Measurements from ENCODE around the gene SPNS3. TPM values are rescaled to one million over a fixed set of nuclear protein-coding genes. Genes with fewer than 3 reads are reported as not detected.

SPNS3 gene
- total RNA-seq, 1 experiment from 2014 or later, result not detected

DNA sequence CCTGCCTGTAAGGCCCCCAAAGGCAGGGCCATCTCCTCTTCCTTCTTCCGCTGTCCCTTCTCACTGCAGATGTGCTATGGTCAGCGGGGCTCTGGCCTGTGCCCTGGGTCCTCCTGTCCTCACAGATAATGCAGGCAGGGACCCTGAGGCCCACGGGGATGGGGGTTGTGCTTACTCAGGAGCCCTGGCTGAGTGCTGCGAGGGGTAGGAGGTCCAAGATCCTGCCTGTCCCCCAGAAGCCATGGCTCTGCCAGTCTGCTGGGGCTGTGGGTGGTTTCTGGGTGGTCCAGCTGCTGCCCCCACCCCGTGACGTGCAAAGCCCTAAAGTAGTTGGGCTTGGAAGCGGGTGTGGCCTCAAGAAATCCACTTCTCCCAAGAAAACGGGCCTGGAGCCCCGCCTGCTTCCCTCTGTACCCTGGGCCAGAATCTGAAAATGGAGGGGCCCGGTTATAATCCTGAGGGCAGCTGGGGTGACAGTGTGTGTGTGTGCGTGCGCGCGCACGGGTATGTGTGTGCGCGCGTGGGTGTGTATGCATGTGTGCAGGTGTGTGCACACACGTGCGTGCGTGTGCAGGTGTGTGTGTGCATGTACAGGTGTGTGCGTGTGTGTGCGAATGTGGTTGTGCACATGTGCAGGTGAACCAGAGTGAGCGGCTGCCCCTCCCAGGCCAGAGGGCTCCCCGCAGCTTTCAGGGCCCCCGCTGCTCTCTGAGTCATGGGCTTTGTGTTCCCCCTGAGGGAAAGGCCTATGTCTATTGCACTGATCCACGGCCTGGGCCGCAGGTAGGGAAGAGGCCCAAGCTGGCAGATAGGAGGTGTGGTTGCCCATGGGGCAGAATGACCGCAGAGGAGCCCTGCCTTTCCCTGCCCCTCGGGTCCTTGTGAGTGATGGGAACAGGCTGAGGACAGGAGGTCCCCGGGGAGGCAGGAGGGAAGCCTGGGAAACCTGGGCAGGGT is 78.7 kb downstream of the SPNS3 start:
- no peaks in the 10 kb centered on the region for H3K27me3 ChIP-seq (ENCODE audit: control insufficient read depth, insufficient read depth, low read length)
- H3K4me3 ChIP-seq (ENCODE audit: insufficient read depth, low read depth, low read length), result no peak overlapping the region
- no peak for DNase-seq
- no peaks in the 10 kb centered on the region for H3K36me3 ChIP-seq (replicated peaks; ENCODE audit: control insufficient read depth, insufficient read depth, low read length)

- DNase-seq, result no peak
- H3K36me3 ChIP-seq (replicated peaks; ENCODE audit: control insufficient read depth, insufficient read depth, low read length), result no peaks in the 10 kb centered on the region
- H3K4me3 ChIP-seq (ENCODE audit: insufficient read depth, low read depth, low read length), result no peak overlapping the region
- H3K27me3 ChIP-seq (ENCODE audit: control insufficient read depth, insufficient read depth, low read length), result no peaks in the 10 kb centered on the region
These were observed 79.6 kb downstream of the SPNS3 start for GRCh38 chr17:4513113-4514032.

- H3K4me3 ChIP-seq (ENCODE audit: insufficient read depth, low read depth, low read length), result no peak overlapping the region
- no peaks in the 10 kb centered on the region for H3K36me3 ChIP-seq (replicated peaks; ENCODE audit: control insufficient read depth, insufficient read depth, low read length)
- peak; percentile 77 for DNase-seq
- no peaks in the 10 kb centered on the region; the same call in 1 of the 2 replicates for H3K27me3 ChIP-seq (ENCODE audit: control insufficient read depth, insufficient read depth, low read length)
These were observed 80.5 kb downstream of the SPNS3 start for GRCh38 chr17:4514206-4514605.

- H3K4me3 ChIP-seq (ENCODE audit: insufficient read depth, low read depth, low read length), result no peak overlapping the region
- no peaks in the 10 kb centered on the region; the same call in 1 of the 2 replicates for H3K27me3 ChIP-seq (ENCODE audit: control insufficient read depth, insufficient read depth, low read length)
- no peak for DNase-seq
- H3K36me3 ChIP-seq (replicated peaks; ENCODE audit: control insufficient read depth, insufficient read depth, low read length), result no peaks in the 10 kb centered on the region
These were observed 81.0 kb downstream of the SPNS3 start for GRCh38 chr17:4514779-4515178.

DNA sequence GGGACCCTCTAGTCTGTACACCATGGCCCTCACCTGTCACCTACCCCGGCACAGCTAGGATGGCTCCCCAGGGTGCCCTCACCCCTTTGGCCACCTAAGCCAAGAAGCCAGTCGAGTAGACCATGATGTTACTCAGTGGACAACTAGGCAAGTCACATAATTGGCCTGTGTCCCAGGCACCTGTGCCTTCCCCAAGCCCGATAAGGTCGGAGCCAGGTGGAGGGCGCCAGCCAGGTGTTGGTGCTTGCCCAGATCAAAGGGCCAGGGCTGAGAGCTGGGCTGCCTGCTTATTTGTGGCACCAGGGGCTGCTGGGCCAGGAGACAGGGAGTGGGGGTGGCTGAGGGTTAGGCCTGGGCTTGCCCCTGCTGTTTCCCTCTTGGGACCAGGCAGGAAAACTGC is 81.8 kb downstream of the SPNS3 start:
- DNase-seq, result no peak
- Histone ChIP-seq H3K36me3 (replicated peaks; ENCODE audit: control insufficient read depth, insufficient read depth, low read length) (no peaks in the 10 kb centered on the region), H3K27me3 (ENCODE audit: control insufficient read depth, insufficient read depth, low read length) (no peaks in the 10 kb centered on the region; the same call in 1 of the 2 replicates), H3K4me3 (ENCODE audit: insufficient read depth, low read depth, low read length) (no peak overlapping the region)

- no peak for DNase-seq
- no peaks in the 10 kb centered on the region; the same call in 1 of the 2 replicates for H3K27me3 ChIP-seq (ENCODE audit: control insufficient read depth, insufficient read depth, low read length)
- no peaks in the 10 kb centered on the region for H3K36me3 ChIP-seq (replicated peaks; ENCODE audit: control insufficient read depth, insufficient read depth, low read length)
- no peak overlapping the region for H3K4me3 ChIP-seq (ENCODE audit: insufficient read depth, low read depth, low read length)
These were observed 83.0 kb downstream of the SPNS3 start for GRCh38 chr17:4516735-4517134.

- H3K27me3 ChIP-seq (ENCODE audit: control insufficient read depth, insufficient read depth, low read length), result no peaks in the 10 kb centered on the region; the same call in 1 of the 2 replicates
- H3K36me3 ChIP-seq (replicated peaks; ENCODE audit: control insufficient read depth, insufficient read depth, low read length), result no peaks in the 10 kb centered on the region
- no peak overlapping the region for H3K4me3 ChIP-seq (ENCODE audit: insufficient read depth, low read depth, low read length)
- DNase-seq, result no peak
These were observed 85.2 kb downstream of the SPNS3 start for GRCh38 chr17:4518901-4519300.

DNA sequence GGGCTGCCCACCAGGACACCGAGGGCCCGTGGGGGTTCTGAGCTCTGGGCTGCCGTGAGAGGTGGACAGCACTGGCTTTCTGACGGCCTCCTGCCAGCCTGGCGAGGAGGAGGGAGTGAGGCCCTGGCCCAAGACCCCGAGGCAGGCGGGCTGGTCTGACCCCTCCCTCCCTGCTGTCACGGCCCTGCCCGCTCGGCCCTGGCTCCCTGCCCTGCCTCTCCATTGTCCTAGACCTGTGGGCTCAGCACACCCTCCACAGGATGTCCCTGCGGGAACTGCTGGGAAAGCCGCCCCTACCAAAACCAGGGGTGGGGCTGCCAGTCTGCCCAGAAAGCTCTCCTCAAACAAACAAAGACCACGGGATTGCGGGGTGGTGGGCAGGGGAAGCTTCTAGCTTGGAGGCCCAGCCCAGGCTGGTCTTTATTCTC is 85.6 kb downstream of the SPNS3 start:
- peak; percentile 74 for DNase-seq
- Histone ChIP-seq H3K27me3 (ENCODE audit: control insufficient read depth, insufficient read depth, low read length) (no peaks in the 10 kb centered on the region; the same call in 1 of the 2 replicates), H3K4me3 (ENCODE audit: insufficient read depth, low read depth, low read length) (no peak overlapping the region), H3K36me3 (replicated peaks; ENCODE audit: control insufficient read depth, insufficient read depth, low read length) (no peaks in the 10 kb centered on the region)

DNA sequence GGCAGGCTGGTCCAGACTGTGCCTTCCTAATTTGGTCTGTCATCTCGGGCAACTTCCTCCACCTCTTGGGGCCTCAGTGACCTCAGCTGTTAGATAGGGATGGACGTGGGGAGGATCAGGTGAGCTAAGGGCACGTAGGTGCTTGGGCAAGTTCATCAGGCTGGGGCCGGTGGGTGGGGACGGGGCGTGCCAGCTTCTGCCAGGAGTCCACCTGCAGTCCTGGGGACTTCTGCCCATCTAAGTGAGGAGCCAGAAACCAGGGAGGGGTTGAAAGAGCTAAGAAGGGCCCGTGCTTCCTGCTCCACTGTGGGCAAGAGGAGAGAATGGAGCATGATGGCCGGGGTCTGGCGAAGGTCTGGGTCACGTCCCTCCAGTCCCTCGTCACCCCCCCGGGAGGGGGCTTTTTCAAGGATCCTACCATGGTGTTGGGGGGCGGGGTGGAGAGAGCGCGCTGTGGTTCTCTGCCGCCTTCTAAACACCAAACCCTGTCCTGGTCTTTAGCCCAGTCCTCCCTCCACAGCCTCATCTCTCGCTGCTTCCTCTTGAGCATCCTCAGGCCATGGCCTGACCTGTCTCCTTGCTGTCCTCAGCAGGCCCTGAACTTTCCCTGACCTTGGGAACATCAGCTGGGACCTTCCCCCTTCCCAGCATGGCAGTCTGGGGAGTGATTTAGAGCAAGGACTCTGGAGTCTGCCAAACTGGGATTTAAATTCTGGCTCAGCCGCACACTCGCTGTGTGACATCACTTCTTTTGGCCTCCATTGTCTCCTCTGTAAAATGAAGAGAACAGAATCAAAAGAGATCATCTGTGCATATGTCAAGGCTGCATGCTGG is 86.5 kb downstream of the SPNS3 start:
- DNase-seq, result no peak
- Histone ChIP-seq H3K4me3 (ENCODE audit: insufficient read depth, low read depth, low read length) (no peak overlapping the region), H3K36me3 (replicated peaks; ENCODE audit: control insufficient read depth, insufficient read depth, low read length) (no peaks in the 10 kb centered on the region), H3K27me3 (ENCODE audit: control insufficient read depth, insufficient read depth, low read length) (no peaks in the 10 kb centered on the region; the same call in 1 of the 2 replicates)

DNA sequence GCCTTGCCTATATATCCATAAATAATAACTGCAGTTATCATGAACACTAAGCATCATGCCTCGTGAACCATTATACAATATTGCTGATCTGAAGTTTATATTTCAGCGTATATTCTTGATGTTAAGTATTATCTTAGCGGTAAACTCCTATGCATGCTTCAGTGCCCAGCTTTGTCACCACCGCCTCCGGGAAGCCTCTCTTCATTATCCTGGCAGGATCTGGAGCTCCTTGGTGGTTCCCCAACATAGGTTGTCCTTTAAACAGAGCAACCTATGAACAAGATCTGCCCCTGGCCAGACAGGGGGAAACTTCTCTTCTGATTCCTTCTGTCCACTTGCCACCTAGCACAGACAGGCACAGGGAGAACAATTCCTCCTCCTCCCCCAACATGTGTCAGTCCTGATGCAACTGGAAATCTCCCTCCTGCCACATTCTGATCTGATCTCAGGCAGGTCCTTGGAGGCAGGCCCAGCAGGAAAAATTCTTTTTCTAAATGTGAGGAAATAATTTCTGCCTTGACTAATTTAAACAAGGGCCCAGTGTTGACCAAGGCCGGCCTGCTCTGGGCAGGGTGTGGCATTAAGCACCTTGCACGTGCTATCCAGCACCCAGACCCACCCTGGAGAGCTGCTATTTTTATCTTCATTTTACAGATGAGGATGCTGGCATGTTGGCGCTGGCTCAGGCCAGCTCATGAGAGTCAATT is 87.3 kb downstream of the SPNS3 start:
- Histone ChIP-seq H3K4me3 (ENCODE audit: insufficient read depth, low read depth, low read length) (no peak overlapping the region), H3K36me3 (replicated peaks; ENCODE audit: control insufficient read depth, insufficient read depth, low read length) (no peaks in the 10 kb centered on the region), H3K27me3 (ENCODE audit: control insufficient read depth, insufficient read depth, low read length) (no peaks in the 10 kb centered on the region; the same call in 1 of the 2 replicates)
- no peak for DNase-seq

DNA sequence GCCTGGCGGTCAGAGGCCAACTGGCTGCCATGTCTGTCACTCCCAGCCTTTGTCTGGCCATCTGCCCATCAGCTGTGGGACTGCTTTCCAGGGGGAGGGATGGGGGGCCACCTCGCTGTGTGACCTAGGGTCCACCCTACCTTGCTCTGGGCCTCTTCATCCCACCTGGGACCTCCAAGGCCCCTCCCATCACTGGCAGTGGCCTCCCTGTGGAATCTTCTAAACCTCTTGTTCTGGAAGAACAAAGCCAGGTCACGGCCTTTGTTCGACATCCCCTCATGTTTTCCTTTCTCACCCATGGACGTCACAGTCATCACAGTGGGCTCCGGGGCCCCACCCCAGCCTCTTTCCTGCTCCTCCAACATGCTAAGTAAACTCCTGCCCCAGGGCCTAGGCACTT is 88.9 kb downstream of the SPNS3 start:
- no peaks in the 10 kb centered on the region; the same call in 1 of the 2 replicates for H3K27me3 ChIP-seq (ENCODE audit: control insufficient read depth, insufficient read depth, low read length)
- H3K36me3 ChIP-seq (replicated peaks; ENCODE audit: control insufficient read depth, insufficient read depth, low read length), result no peaks in the 10 kb centered on the region
- DNase-seq, result no peak
- no peak overlapping the region for H3K4me3 ChIP-seq (ENCODE audit: insufficient read depth, low read depth, low read length)

DNA sequence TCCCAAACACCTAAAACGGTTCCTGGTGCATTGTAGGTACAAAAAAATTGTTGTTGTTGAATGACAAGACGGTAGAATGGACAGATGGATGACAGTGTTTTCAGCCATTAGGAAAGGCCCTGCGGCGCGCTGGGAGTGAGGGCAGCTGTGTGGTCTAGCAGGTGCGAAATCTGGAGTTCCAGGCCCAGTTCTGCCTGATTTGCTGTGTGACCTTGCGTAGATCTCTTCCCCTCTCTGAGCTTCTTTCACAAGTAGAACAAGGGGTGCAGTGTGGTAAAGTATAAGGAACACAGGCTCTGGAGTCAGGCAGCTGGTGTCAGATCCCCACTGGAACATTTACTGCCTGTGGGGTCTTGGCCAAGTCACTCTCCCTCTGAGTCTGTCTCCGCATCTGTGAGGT is 90.2 kb downstream of the SPNS3 start:
- Histone ChIP-seq H3K36me3 (replicated peaks; ENCODE audit: control insufficient read depth, insufficient read depth, low read length) (no peaks in the 10 kb centered on the region), H3K27me3 (ENCODE audit: control insufficient read depth, insufficient read depth, low read length) (no peaks in the 10 kb centered on the region; the same call in 1 of the 2 replicates), H3K4me3 (ENCODE audit: insufficient read depth, low read depth, low read length) (no peak overlapping the region)
- no peak for DNase-seq

- no peak for DNase-seq
- Histone ChIP-seq H3K27me3 (ENCODE audit: control insufficient read depth, insufficient read depth, low read length) (peaks cover under 1% of the 10 kb centered on the region; the same call in 1 of the 2 replicates), H3K36me3 (replicated peaks; ENCODE audit: control insufficient read depth, insufficient read depth, low read length) (no peaks in the 10 kb centered on the region), H3K4me3 (ENCODE audit: insufficient read depth, low read depth, low read length) (no peak overlapping the region)
These were observed 92.1 kb downstream of the SPNS3 start for GRCh38 chr17:4525691-4526397.

Measured in H7 (cell line).